ENCODE data around the gene SPAG8.

- TF ChIP-seq SUZ12 (IDR thresholded peaks at IDR 0.05; ENCODE audit: extremely low read depth, insufficient read depth, insufficient read length) (no peak), YY1 (IDR thresholded peaks at IDR 0.05; ENCODE audit: insufficient read depth, insufficient read length) (no peak)
Observed at GRCh38 chr9:35801328-35802128, 10.5 kb downstream of the SPAG8 start.

Measured in NT2/D1 (cell line).